GM21529 (cell line): ENCODE data around the gene PADI3.

ENCODE experiments used
- ATAC-seq: cut with Tn5 transposase; IDR thresholded peaks from one replicate; pipeline ENCODE4 v1.9.1; 2021; ENCODE audit not compliant: unreplicated experiment

The PADI3 gene

GRCh38 chr1:17272066-17272465, 23.2 kb downstream of the PADI3 start:
- no peak for ATAC-seq

GRCh38 chr1:17272646-17273045, 23.7 kb downstream of the PADI3 start:
- no peak for ATAC-seq

- ATAC-seq, result no peak
These were observed 24.2 kb downstream of the PADI3 start for GRCh38 chr1:17273096-17273495.

DNA sequence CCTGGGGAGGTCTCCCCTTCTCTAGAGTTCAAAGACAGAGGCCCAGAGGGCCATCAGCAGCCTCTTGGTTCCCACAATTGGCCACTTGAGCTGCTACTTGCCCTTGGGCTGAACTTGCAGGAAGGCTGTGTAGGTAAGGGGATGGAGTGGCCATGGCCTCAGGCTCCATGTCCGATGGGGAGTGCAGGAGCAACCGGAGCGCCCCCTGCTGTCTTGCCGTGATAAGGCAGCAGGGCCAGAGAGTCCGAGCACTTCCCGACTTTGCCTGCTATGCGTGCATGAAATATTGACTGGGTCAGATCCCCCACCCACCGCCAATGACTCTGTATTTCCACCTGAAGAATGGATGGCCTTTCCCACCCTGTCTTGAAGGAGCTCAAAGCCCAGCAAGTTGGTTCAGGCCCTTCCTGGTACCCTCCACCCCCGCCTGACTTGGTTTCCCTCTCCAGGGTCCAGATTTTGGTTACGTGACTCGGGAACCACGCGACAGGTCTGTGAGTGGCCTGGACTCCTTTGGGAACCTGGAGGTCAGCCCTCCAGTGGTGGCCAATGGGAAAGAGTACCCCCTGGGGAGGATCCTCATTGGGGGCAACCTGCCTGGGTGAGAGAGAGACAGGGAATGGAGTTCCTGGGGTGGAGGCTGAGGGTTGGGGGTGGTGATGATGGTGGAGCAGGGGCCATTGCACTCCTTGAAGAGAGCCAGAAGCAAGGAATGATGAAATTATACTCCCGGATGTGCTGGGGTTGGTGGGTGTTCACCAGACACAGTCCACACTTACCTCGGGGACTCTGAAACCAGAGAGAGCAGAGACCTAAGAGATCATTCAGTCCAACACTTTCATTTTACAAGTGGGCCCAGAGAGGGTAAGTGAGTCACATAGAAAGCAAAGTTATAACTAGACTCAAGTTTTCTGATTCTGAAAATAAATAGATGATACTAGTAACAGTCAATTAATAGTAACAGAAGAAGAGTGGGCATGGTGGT, 25.6 kb downstream of the PADI3 start:
- ATAC-seq, result peak; percentile 74

DNA sequence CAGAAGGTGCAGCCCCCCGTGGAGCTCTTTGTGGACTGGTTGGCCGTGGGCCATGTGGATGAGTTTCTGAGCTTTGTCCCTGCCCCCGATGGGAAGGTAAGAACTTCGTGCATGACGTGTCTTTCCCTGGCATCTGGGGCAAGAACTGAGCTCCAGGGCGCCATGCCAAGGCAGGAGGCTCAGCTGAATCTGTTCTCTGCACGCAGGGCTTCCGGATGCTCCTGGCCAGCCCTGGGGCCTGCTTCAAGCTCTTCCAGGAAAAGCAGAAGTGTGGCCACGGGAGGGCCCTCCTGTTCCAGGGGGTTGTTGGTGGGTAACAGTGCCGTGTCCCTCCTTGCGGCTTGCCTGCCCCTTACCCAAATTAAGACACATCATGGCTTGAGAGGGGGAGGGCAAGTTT, 27.7 kb downstream of the PADI3 start:
- ATAC-seq, result no peak

- ATAC-seq, result no peak
These were observed 28.7 kb downstream of the PADI3 start for GRCh38 chr1:17277511-17278159.

DNA sequence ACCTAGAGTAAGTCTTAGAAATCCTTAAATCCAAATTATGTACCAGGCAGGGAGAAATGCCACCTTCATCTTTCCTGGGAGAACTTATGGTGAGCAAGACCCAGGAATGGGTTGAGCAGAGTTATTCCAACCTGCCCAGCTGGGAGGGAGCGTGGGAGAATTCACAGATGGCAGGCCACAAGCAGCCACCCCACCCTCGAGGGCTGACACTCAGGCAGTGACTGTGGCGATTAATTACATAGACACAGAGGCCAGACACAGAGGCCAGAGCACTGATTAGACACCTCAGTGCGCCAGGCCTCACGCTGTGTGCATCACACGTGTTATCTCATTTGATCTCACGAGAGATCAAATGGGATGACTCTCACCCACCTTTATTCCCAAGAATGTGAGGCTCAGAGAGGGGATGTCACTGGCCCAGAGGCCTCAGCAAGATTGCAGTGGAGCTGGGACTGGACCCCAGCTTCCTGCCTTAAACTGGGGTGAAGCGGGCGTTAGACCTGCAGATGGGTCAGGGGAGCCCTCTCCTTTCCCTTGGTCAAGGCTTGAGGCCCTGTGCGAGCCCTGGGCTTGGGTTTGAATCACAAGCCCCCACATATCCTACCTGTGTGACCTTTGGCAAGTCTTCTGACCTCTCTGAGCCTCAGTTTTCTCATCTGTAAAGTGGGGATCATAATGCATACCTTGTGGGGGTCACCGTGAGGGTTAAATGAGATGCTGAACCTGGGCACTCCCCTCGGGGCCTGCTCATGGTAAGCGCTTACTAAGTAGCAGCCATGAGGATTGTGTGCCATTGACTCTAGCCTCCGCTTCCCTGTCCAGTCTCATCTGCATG, 30.3 kb downstream of the PADI3 start:
- ATAC-seq, result no peak

- no peak for ATAC-seq
These were observed 31.5 kb downstream of the PADI3 start for GRCh38 chr1:17280436-17280835.

DNA sequence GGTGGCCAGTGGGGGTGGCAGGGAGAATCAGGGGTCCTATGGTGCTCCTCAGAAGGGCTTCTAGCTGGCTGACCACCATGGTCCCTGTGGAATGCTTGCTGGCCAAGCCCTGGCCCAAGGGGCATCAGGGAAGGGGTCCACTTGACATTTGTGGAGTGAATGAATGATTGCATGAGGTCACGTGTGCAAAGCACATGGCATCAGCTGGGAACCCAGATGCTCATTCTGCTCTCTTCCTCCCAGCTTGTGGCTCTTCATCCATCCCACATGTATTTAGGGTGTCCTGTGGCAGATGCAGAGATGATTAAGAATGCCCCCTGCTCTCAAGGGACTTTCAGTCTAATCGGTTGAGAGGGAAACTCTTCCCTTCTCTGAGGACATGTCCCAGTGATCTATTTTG, 32.0 kb downstream of the PADI3 start:
- ATAC-seq, result no peak

GRCh38 chr1:17281775-17282181, 32.9 kb downstream of the PADI3 start:
- ATAC-seq, result no peak

GRCh38 chr1:17282836-17283235, 33.9 kb downstream of the PADI3 start:
- no peak for ATAC-seq

- no peak for ATAC-seq
These were observed 37.7 kb downstream of the PADI3 start for GRCh38 chr1:17286646-17287045.

DNA sequence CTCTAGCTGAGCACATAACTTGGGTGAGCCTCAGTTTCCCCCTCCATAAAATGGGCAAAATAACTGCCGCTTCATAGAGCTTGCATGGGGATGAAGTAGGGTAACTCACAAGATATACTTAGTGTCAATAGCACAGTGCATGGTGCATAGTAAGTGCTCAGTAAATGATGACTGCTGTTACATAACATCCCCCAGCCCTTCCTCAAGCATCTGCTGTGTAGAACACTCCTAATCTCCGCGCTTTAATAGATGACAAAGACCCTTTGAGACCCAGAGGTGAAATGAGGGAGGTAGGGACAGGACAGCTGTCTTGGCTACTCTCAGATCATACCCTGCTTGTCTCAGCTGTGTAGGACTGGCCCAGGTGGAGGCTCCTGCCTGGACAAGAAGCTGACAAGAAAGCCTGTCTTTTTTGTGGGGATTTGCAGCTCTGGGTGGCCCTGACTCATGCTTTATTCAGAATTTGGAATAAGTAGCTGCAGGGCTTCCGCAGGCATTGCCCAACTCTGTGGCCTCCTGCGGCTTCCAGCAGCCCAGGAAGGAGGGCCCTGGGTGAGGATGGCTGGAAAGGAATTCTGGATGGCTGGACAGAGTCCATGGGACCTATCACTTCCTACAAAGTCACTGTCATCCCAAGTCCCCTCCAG, 38.4 kb downstream of the PADI3 start:
- ATAC-seq, result no peak

DNA sequence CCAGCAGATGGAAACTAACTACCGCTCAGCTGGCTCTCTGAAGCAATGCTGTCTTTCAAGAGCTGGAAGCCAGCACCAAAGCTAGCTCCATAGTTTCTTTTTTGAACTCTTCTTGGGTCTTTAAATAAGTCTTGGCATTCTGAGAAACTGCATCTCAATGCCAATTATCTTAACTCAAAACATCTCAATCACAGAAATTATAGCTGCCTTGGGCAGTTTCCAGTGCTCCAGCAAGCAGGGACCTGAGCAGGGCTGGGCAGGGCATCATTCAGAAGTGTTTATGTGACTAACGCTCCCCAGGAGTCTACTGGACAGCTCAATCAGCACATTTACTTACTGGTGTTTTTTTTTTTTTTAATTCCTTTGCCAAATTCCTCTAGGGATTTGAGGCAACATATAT, 40.8 kb downstream of the PADI3 start:
- ATAC-seq, result no peak

DNA sequence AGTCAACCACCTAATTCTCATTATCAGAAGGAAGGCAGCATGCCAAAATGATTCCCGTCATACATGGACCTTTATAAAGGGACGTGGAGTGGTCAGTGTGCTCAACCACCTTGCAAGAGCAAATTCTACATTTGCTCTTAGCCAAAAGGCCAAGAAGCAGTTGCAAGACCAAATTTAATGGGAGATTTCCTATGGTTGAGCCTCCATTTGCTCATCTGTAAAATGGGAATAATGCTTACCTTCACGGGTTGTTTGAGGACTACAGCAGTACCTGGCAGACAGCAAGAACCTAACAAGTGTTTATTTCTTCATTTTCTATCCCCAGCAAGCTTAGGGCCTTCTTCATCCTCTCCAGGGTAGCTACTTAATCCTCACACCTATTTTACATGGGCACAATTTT, 41.7 kb downstream of the PADI3 start:
- no peak for ATAC-seq

- no peak for ATAC-seq
These were observed 43.6 kb downstream of the PADI3 start for GRCh38 chr1:17292299-17293160.

DNA sequence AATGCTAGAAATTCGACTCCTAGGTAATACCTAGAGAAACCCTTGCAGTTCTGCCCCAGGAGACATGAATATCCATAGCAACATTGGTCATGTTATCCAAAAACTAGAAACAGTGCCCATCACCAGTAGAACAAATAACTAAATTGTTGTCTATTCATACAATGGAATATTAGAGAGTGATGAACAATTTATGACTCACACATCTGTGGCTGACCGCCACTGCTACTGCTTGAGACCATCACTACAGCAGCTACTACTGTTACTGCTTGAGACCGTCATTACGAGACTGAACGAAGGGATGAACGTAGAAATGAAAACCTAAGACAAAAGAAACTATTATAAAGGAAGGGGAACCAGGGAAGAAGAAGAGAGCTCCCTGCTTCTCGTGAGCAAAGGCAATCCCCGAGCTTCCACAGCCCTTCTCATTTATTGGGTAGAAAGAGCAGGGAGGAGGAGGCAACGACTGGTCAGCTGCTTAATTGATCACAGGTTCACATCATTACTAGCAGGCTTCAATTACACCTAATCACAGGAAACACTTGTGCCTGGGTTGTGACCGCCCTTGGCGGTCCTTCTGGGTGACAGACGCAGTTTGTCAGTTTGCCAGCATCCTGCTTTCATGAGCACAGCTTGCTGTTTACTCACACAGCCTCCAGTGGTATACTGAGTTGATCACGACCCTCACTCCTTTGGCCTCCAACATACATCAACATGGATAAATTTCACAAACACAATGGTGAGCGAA, 45.0 kb downstream of the PADI3 start:
- no peak for ATAC-seq

- no peak for ATAC-seq
These were observed 46.4 kb downstream of the PADI3 start for GRCh38 chr1:17295292-17295691.

DNA sequence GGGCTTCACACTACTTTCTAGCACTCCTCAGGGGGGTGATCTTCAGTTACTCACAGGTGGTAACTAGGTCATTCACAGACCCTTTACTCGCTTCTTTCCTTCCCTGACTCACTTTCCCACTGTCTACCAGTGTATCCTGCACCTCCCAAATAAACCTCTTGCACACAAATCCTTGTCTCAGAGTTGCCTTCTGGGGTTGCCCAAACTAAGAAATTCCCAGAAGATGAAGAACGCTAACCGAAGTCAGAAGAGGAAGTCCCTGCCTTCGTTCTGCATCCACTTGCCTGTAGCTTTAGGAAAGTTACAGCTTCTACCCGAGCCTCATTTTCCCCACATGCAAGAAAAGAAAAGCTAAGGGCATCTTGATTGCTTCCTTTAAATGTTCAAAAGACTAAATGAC, 47.2 kb downstream of the PADI3 start:
- no peak for ATAC-seq
